Caco-2 (cell line): ENCODE results near the gene GRB14. TPM values are rescaled to one million over a fixed set of nuclear protein-coding genes. Genes with fewer than 3 reads are reported as not detected.

Source experiments
- BruUV-seq: library from RNA; stranded (reverse); fragments of 400-500 nt; replicated peaks from 2 replicates; lab custom pipeline; 2021; lab: Mats Ljungman, UMichigan
- CTCF ChIA-PET: fragments of 300-600 bp; sonication (Branson Sonifier 250); formaldehyde crosslinking; loops from one replicate; lab custom pipeline; 2022; ENCODE audit warnings: antibody characterized with exemption; lab: Charles Lee
- POLR2A ChIA-PET: fragments of 300-600 bp; sonication (Branson Sonifier 250); formaldehyde crosslinking; loops from one replicate; lab custom pipeline; 2022; ENCODE audit warnings: antibody characterized with exemption; lab: Charles Lee
- DNase-seq, 2 experiments: peaks; one replicate each; pipeline versions ENCODE4 v3.0.0 to v3.0.0-alpha.2; 2020 to 2022
- H3K27me3 ChIP-seq: replicated peaks from 2 replicates; pipeline ENCODE4 v1.6.0; 2011; ENCODE audit warnings: low read length; ENCODE audit not compliant: control insufficient read depth, insufficient read depth
- H3K36me3 ChIP-seq: 2 replicates; pipeline ENCODE4 v1.5.1; 2011; ENCODE audit warnings: low read length; ENCODE audit not compliant: control insufficient read depth, insufficient read depth
- H3K4me1 ChIP-seq: fragments of 250-450 bp; sonication (Bioruptor Pico); 2 replicates; pipeline ENCODE4 v1.5.1; 2020; ENCODE audit warnings: mild to moderate bottlenecking
- H3K4me3 ChIP-seq: 2 replicates; pipeline ENCODE4 v1.5.1; 2011; ENCODE audit warnings: low read depth, mild to moderate bottlenecking, control low read depth, low read length
- H3K9me3 ChIP-seq: fragments of 250-450 bp; sonication (Bioruptor Pico); 2 replicates; pipeline ENCODE4 v1.5.1; 2020; ENCODE audit warnings: mild to moderate bottlenecking, moderate library complexity
- H3K27ac Mint-ChIP-seq: one replicate; pipeline ENCODE4 v1.8.0; 2022; ENCODE audit warnings: mixed read lengths; ENCODE audit not compliant: unreplicated experiment
- H3K27me3 Mint-ChIP-seq: one replicate; pipeline ENCODE4 v1.8.0; 2022; ENCODE audit warnings: mixed read lengths; ENCODE audit not compliant: insufficient read depth, unreplicated experiment
- H3K36me3 Mint-ChIP-seq: one replicate; pipeline ENCODE4 v1.8.0; 2022; ENCODE audit warnings: mild to moderate bottlenecking, mixed read lengths; ENCODE audit not compliant: insufficient read depth, unreplicated experiment
- H3K4me1 Mint-ChIP-seq: one replicate; pipeline ENCODE4 v1.8.0; 2022; ENCODE audit warnings: low read depth, mixed read lengths; ENCODE audit not compliant: unreplicated experiment
- H3K4me3 Mint-ChIP-seq: one replicate; pipeline ENCODE4 v1.8.0; 2022; ENCODE audit warnings: mild to moderate bottlenecking, moderate library complexity, mixed read lengths; ENCODE audit not compliant: unreplicated experiment
- H3K9me3 Mint-ChIP-seq: one replicate; pipeline ENCODE4 v1.8.0; 2022; ENCODE audit warnings: mixed read lengths; ENCODE audit not compliant: unreplicated experiment
- intact Hi-C: fragments of 100-400 bp; cut with micrococcal nuclease; formaldehyde crosslinking; loops from one replicate; pipeline ENCODE4 v1.10.0; 2022; ENCODE audit not compliant: unreplicated experiment
- total RNA-seq: library from RNA; stranded (reverse); gene quantifications from 2 replicates; pipeline ENCODE4 v1.2.3, GENCODE V29; 2022
- TF ChIP-seq, protein P1 (sequence below), 2 experiments: fragments of 200-600 bp in 1 of 2; IDR thresholded peaks; 1 replicate in 1 of 2; 2 replicates in 1 of 2; pipeline versions ENCODE4 v1.5.1 to v1.8.0; 2011 to 2022; ENCODE audit warnings: antibody characterized with exemption in 1 of 2, control low read depth in 1 of 2, inconsistent platforms in 1 of 2, low read depth in 1 of 2, low read length in 1 of 2, mild to moderate bottlenecking in 1 of 2, moderate library complexity in 1 of 2; ENCODE audit not compliant: insufficient read depth in 1 of 2, severe bottlenecking in 1 of 2, unreplicated experiment in 1 of 2

GRB14 gene
- total RNA-seq, 1 experiment from 2014 or later = 12.7 TPM

GRCh38 chr2:164661349-164661748, 40.1 kb upstream of the GRB14 start:
- no peak overlapping the region for H3K4me3 ChIP-seq
- Mint-ChIP-seq H3K4me1 (no peaks in the 10 kb centered on the region), H3K9me3 (peaks cover 8% of the 10 kb centered on the region), H3K27me3 (no peaks in the 10 kb centered on the region), H3K36me3 (no peaks in the 10 kb centered on the region), H3K4me3 (no peak overlapping the region), H3K27ac (no peak overlapping the region)
- intact Hi-C loops = no loop called here
- DNase-seq = no peak
- no peaks in the 10 kb centered on the region for H3K9me3 ChIP-seq
- CTCF ChIA-PET = no interaction called here
- no peaks in the 10 kb centered on the region for H3K27me3 ChIP-seq
- H3K4me1 ChIP-seq = peaks cover 6% of the 10 kb centered on the region; the same call in 1 of the 2 replicates
- TF ChIP-seq, protein P1, sequence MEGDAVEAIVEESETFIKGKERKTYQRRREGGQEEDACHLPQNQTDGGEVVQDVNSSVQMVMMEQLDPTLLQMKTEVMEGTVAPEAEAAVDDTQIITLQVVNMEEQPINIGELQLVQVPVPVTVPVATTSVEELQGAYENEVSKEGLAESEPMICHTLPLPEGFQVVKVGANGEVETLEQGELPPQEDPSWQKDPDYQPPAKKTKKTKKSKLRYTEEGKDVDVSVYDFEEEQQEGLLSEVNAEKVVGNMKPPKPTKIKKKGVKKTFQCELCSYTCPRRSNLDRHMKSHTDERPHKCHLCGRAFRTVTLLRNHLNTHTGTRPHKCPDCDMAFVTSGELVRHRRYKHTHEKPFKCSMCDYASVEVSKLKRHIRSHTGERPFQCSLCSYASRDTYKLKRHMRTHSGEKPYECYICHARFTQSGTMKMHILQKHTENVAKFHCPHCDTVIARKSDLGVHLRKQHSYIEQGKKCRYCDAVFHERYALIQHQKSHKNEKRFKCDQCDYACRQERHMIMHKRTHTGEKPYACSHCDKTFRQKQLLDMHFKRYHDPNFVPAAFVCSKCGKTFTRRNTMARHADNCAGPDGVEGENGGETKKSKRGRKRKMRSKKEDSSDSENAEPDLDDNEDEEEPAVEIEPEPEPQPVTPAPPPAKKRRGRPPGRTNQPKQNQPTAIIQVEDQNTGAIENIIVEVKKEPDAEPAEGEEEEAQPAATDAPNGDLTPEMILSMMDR (IDR thresholded peaks at IDR 0.05; ENCODE audit: insufficient read depth in 1 of 2, low read depth in 1 of 2, low read length in 1 of 2, severe bottlenecking in 1 of 2, unreplicated experiment in 1 of 2) = no peak
- POLR2A ChIA-PET = no interaction called here
- BruUV-seq = no TSS peak
- H3K36me3 ChIP-seq = no peaks in the 10 kb centered on the region

GRCh38 chr2:164657129-164657528, 35.8 kb upstream of the GRB14 start:
- H3K4me3 ChIP-seq = no peak overlapping the region
- TF ChIP-seq, protein P1 (IDR thresholded peaks at IDR 0.05; ENCODE audit: insufficient read depth in 1 of 2, low read depth in 1 of 2, low read length in 1 of 2, severe bottlenecking in 1 of 2, unreplicated experiment in 1 of 2) = no peak
- H3K4me3 Mint-ChIP-seq = no peak overlapping the region
- peaks cover 6% of the 10 kb centered on the region; the same call in 1 of the 2 replicates for H3K4me1 ChIP-seq
- H3K27me3 ChIP-seq = no peaks in the 10 kb centered on the region
- no peaks in the 10 kb centered on the region for H3K4me1 Mint-ChIP-seq
- intact Hi-C loops = no loop called here
- no peaks in the 10 kb centered on the region for H3K9me3 ChIP-seq
- H3K36me3 Mint-ChIP-seq = no peaks in the 10 kb centered on the region
- peaks cover 21% of the 10 kb centered on the region for H3K9me3 Mint-ChIP-seq
- H3K27me3 Mint-ChIP-seq = no peaks in the 10 kb centered on the region
- no peak overlapping the region for H3K27ac Mint-ChIP-seq
- no peaks in the 10 kb centered on the region for H3K36me3 ChIP-seq
- ChIA-PET POLR2A (no interaction called here), CTCF (no interaction called here)
- no TSS peak for BruUV-seq
- no peak for DNase-seq

DNA sequence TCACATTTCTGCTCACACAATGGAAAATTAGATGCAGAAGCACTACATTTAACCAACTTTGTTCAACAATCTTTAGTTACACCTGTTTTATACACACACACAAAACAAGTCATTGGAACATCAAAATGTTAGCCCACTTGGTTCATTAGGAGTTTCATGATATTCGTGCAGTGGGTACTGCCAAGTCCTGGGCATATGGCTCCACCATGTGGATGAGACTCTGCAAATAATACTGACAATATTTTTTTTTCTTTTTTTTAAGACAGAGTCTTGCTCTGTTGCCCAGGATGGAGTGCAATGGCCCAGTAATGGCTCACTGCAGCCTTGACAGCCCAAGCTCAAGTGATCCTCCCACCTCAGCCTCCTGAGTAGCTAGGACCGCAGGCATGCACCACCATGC, 34.5 kb upstream of the GRB14 start:
- intact Hi-C loops = loop anchor here (1.0 kb wide), 1 partner anchor 95 kb away; no protein-coding TSS in a partner anchor

More for the DNA sequence above, 34.5 kb upstream of the GRB14 start:
- Histone ChIP-seq H3K4me3 (no peak overlapping the region), H3K9me3 (no peaks in the 10 kb centered on the region), H3K36me3 (no peaks in the 10 kb centered on the region), H3K27me3 (no peaks in the 10 kb centered on the region), H3K4me1 (no peaks in the 10 kb centered on the region)
- H3K9me3 Mint-ChIP-seq = peaks cover 34% of the 10 kb centered on the region
- H3K4me3 Mint-ChIP-seq = no peak overlapping the region
- H3K27me3 Mint-ChIP-seq = no peaks in the 10 kb centered on the region
- POLR2A ChIA-PET = no interaction called here
- BruUV-seq = no TSS peak
- H3K36me3 Mint-ChIP-seq = no peaks in the 10 kb centered on the region
- CTCF ChIA-PET = no interaction called here
- no peak for DNase-seq
- TF ChIP-seq, protein P1 (IDR thresholded peaks at IDR 0.05; ENCODE audit: insufficient read depth in 1 of 2, low read depth in 1 of 2, low read length in 1 of 2, severe bottlenecking in 1 of 2, unreplicated experiment in 1 of 2) = no peak
- no peaks in the 10 kb centered on the region for H3K4me1 Mint-ChIP-seq
- H3K27ac Mint-ChIP-seq = no peak overlapping the region
